Measurements from ENCODE around the gene MTSS2.
A peak's percentile ranks its signal among the peaks of the same experiment; 100 is the strongest.

MTSS2 gene

DNA sequence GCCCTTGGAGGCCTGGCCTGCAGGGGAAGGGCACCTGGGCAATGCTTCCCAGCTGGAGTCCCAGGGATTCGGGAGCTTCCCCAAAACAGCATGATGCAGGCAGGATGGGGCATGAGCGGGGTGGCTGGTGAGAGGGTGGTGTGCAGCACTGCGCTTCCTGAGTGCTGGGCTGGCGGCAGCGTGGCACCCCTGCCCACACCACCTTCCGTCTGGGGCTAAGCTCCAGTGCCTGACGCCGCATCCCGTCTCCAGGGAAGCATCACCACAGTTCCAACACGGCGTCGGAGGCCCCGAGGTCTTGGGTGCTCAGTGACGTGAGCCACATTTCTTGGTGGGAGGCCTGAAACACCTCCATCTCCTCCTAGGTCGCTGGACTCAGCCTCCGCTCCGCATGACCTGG, 13.8 kb upstream of the MTSS2 start:
- no peak for DNase-seq

GRCh38 chr16:70698901-70699300, 13.0 kb upstream of the MTSS2 start:
- DNase-seq: no peak

DNA sequence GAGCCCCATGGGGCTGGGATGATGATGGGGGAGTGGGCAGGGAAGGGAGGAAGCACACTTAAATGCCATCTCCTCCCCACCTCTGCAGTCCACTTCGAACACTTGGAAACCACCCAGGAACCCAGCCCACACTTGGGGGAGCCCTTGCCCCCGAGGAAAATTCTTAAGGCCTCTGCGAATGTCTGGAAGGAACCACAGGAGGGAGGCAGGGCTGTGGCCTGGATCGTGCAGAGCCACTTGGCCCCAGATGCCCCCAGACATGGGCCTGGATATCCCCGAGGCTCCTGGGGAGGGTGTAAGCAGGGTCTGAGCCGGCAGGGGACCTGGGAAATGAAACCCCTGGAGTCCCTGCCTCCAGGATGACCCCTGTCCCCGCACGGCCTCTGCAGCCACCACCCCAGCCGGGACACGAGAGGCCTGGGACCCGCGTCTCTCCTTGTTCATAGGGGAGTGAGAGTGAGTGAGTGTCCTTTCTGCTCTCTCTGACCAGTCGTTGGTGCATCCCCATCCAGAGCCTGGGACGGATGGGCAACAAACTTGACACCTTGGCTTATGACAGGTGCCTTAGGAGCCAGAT, 11.8 kb upstream of the MTSS2 start:
- DNase-seq: no peak

DNA sequence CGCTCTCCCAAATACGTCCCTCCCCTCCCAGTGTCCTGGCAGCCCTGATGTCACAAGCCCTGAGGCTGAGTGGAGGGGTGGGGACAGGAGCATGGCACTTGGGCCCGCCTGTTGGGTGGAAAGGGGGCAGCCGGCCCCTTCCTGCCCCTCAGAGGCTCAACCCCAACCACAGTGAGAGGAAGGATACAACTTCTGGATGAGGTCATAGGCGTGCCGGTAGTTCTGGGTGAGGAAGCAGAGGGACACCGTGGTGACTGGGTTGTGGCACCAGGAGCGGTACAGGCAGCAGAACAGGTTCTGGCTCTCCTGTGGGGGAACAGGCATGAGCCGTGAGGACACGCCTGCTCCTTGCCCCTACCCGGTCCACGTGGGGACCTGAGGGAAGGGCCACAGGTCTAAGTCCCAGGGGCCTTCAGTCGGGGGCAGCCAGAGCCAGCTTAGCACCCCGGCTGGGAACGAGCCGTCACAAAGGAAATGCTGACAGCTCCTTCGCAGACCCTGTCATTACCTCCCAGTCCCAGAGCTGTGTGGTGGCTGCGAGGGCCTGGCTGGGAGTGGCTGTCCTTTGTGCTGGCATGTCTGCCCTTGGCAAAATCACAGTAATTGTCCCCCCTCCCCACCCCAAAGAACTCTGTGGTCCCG, 11.2 kb upstream of the MTSS2 start:
- peak; percentile 72 for DNase-seq

DNA sequence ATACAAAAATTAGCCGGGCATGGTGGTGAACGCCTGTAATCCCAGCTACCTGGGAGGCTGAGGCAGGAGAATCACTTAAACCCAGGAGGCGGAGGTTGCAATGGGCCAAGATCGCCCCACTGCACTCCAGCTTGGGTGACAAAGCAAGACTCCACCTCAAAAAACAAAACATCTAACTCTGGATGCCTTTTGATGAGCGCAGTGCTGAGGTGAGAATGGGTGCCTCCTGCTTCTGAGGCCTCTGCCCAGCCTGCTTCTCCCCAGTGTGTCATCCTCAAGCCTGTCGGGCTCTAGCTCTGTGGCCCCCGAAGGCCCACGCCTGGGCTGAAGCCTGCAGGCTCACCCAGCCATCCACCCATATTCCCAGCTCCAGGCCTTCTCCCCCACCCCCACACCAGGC, 10.5 kb upstream of the MTSS2 start:
- DNase-seq: no peak

GRCh38 chr16:70695331-70696070, 9.6 kb upstream of the MTSS2 start:
- DNase-seq: peak; percentile 58

DNA sequence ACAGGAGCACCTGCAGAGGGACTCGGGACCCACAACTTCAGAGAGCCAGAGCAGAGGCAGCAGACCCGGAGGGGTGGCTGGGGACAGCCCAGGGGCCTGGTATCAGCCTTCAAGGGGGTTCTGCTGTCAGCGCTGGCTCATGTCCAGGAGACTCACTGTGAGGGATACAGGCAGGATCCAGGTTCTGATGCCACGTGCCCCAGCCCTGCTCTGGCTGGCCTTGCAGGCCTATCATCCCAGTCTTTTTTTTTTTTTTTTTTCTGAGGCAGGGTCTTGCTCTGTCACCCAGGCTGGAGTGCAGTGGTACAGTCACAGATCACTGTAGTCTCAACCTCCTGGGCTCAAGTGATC, 9.0 kb upstream of the MTSS2 start:
- no peak for DNase-seq

DNA sequence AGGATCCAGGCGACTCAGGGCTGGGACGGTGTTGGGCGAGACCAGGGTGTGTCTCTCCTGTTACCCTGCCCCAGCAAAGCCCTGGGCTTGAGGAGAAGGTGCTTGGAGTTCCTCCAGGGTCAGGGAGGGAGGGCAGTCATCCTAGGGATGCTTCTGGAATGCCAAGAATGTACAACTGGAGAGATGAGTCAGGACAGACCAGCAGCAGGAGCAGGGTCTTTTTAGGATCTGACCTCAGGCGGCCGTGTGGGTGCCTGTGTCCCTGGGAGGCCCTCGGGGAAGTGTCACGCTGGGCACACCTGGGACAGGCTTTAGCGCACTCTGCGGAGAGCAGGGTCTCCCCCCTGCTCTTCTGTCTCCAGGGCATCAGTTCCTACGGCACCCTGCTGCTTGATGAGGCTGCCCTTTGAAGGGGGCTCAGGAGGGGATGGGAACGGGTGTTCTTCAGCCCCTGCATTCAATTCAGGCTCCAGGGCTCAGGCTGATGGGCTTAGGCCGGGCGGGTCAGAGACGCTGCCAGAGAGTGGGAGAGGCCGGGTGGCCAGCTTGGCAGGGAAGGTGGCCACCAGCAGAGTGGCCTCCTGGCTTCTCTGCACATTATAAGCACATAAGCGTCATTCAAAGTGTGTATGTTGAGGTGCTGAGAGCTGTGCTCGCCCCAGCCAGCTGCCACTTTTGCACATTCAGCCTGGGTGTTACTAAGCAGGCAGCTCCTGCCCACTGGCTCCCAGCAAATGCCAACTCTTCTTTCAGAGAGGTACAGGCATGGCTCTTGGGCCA, 8.4 kb upstream of the MTSS2 start:
- DNase-seq: no peak

- no peak for DNase-seq
Observed at GRCh38 chr16:70692873-70693671, 7.2 kb upstream of the MTSS2 start.

DNA sequence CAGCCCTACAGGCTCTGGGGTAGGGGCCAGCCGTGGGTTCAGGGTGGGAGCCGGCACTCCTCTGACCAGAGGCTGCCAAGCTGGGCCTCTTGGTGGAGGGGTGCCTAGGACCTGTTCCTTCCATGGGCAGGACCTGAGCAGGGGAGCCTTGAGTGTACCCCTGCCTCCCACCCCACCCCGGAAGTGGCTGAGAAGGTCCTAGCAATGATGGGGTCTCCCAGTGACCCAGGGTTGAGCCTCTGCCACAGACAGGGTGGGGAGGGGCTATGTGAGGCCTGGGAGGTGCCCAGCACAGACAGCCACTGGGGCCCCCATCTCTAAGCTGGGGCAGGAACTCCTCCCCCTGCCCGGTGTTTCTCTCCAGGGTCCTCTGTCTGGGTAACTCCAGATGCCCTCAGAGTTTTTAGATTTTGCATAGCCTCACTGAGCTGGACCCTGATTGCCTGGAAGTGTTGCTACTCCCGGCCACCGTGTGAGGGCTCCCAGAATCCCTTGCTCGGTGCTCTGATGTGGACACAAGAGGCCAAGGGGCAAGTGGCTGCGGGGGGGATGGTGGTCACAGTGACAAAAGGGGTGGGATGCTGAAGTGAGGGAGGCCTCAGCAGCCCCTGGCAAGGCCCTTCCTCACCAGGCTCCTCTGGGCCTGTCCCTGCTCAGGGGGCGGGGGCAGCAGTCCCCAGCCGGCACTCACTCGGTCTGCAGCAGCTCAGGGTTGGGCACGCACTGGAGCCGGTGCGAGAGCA, 6.4 kb upstream of the MTSS2 start:
- DNase-seq: no peak

DNA sequence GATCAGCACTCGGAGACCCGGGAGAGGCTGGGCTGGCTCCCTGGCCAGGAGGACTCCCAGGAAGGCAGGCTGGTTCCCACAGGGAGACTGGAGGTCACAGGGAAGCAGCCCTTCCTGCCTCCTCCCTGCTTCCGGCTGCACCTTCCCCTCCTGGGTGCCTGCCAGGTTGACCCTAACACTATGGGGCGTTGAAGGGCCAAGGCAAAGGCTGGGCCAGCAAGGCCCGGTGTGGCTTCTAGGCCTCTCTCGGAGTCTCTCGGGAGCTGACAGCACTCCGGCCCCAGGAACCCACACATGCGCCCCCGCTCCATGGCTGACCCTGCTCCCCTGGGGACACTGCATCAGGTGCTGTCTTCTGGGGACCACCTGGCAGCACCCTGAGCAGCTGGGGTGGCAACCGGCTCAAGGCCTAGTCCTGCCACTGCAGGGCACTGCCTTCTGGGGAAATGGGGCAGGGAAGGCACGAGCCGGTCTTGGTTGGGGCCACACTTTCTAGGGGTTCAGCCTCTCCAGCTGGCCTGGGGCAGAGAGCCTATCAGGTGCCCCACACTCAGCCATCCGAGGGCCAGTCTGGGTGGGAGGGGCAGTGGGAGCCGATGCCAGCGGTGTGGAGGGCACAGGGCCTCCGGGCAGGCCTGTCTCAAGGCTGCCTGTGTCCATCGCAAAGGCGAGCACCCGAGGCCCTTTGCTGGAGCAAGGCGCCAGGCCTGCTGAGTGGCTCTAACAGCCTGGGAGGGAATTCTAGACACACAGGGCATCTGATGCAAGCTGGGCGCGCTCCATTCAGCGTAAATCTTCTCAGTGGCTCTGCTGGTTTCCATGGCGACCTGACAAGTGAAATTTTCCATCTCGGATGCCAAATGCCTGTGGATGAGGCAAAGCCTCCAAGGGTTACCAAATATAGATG, 5.6 kb upstream of the MTSS2 start:
- DNase-seq: no peak

- no peak for DNase-seq
Observed at GRCh38 chr16:70689970-70690891, 4.4 kb upstream of the MTSS2 start.

GRCh38 chr16:70689035-70689969, 3.4 kb upstream of the MTSS2 start:
- DNase-seq: no peak

- no peak for DNase-seq
Observed at GRCh38 chr16:70688246-70688742, 2.4 kb upstream of the MTSS2 start.

DNA sequence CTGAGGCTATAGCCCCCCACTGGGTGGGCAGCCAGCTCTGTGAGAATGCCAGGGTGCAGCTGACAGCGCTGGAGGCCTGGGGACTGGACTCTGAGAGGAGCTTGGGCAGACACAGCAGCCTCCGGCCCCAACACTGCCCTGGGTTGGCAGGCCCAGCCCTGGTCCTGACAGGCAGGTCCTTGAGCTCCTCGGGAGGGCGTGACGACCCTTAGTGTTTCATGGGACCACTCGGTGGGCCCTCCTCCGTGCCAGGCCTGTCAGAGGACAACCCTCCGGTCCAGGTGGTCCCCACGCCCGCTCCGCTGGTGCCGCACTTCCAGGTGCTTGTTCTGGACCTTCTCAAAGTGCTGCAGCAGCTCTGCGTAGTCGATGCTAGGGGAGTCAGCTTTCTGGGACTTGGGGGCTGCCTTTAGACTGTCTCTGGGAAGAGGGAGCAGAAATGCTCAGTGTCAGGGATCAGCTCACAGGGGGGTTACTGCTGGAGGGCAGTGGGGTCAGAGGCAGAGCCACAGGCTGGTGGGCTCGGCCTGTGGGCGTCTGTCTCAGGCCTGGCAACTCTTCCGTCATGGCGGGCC, 1.9 kb upstream of the MTSS2 start:
- no peak for DNase-seq

GRCh38 chr16:70687102-70687511, 1.3 kb upstream of the MTSS2 start:
- DNase-seq: no peak

DNA sequence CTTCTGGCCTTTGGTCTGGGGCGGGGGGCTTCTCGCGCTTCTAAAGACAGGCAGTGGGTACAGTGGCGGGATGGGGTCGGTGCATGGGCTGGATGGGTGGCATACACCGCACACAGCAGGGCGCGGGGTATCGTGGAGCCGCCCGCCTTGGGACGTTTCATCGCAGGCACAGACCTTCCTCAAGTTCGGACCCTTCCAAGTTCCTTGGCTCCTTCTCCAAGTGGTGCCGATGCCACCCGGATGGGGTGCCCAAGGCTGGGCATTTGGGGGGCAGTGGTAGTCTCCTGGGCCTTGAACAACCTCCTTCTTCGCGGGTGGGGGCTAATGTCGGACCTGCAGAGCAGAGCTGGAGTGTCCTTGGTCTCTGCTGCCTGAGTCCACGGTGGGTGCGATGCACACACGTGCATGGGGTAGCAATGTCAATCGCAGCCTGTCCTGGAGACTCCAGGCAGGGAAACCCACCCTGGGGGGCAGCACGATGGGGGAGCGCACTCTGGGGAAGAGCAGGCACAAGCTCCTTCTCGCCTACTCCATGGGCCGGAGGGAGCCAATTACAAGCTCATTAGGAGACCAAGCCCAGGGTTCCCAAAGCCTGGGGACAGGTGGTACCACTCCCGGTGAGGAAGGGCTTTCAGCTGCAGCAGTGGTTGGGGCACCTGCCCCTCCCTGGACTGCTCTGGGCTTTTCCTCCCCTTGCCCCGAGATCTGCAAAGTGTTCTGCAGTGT, 686 bp upstream of the MTSS2 start:
- no peak for DNase-seq

All from GF-D8 (cell line).